ELF-1 (cell line): ENCODE results near the gene SOWAHD.
"Not testable (repeated sequence)": the region's sequence is repeated elsewhere in the genome, so short reads cannot be mapped to it uniquely, and the experiment has no call there.

ENCODE experiments used
- DNase-seq: peaks from one replicate; pipeline ENCODE4 v3.0.0-alpha.2; 2016; ENCODE audit warnings: low read depth, low spot score

SOWAHD gene, protein sequence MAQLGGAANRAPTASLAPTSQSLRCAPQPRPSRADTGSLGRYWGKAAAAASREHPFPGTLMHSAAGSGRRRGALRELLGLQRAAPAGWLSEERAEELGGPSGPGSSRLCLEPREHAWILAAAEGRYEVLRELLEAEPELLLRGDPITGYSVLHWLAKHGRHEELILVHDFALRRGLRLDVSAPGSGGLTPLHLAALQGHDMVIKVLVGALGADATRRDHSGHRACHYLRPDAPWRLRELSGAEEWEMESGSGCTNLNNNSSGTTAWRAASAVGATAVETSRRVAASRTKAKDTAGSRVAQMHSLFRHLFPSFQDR

DNA sequence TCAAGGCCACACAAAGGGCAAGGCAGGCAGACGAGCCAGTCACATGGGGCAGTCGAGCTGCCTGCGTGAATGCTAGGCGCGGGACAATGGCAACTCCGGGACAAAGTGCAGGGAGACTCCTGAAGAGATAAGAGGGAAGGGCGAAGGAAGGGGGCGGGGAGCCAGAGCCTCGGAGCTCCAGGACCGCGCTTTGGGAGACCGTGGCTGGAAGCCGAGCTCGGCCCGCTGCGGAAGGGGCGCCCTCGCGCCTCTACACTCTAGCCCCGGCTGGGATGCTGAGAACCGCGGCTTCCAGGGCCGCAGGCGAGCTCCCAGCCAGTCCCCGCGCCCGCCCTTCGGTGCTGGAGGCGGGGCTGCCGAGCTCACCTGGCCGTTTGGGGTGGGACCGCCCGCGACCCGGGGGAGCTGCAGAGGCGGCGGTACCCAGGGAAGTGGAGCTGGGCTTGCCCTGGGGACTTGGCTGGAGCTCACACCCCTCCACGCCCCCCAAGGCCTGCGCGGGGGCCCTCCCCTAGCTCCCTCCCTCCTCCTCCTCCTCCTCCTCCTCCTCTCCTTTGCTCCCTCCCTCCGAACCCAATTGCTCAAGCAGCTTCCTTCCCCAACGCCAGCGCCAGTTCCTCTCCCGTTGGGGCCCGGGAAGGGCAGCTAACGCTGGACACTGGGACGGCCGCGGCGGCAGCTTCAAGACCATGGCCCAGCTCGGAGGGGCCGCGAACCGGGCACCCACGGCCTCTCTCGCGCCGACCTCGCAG, at the start of gene SOWAHD:
Gene SOWAHD, plus strand, starts transcription at position 610 of the 752 bp plus-strand sequence. Its CDS starts 80 bp downstream, at position 690.
- peak; percentile 83 for DNase-seq

DNA sequence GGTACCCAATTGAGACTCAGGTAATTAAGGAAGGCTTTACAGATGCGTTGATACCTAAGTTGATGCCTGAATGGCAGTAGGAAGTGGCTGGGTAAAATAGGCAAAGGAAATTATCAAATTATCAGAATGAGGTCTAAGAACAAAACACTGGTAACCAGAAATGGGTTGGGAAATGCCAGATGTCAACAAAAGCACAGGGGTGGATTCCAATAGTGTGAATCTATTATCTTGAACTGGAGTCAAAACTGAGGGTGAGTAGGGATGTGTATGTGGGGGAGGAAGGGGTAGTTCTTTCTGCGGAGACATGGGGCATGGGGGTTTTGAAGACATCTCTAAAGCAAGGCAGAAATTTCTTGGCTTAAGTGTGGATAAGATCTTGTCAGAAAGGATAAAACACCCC, 49.5 kb upstream of the SOWAHD start:
- DNase-seq: no peak

DNA sequence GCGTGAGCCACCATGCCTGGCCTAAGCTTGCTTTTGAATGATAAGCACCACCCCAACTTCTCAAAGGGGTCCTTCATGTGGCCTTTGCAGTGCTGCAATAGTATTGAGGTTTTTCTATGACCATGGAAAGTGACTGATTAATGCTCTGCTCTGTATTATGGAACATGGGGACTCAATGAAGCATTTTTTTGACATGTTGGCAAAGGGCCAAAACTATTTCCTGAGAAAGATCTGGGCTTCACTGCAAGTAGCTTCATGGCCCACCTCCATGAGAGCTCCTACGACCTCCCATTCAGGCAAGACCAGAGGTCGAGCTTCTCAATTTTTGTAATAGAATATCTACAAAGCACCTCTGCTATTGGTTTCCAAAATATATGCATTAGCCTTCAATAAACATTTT, 48.8 kb upstream of the SOWAHD start:
- no peak for DNase-seq

DNA sequence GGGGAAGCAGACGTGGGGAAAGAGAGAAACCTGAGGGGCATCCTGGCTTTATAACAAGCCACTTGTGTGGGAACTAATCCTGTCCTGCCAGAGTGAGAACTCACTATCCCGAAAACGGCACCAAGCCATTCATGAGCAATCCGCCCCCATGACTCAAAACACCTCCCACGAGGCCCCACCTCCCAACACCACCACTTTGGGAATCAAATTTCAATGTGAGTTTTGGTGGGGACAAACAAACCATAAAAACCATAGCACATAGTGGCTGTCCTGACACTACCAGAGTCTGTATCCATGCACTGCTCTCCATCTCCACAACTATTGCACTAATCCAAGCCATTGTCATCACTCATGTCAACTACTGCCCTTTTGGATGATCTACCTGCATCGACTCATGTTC, 36.9 kb upstream of the SOWAHD start:
- DNase-seq: no peak

DNA sequence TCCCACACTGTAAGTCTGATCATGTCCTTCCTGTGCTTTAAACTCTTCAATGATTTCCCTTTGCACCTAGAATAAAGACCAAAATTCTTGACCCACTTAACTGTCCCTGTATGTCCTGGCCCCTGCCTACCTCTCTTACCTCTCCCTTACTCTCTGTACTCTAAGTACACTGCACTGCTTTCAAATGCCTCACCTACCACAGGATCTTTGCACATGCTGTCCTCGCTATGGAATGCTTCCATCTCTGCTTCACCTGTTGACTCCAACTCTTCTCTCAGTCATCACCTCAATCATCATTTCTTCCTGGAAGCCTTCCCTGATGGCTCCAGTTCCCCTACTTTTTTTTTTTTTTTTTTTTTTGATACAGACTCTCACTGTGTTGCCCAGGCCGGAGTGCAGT, 36.5 kb upstream of the SOWAHD start:
- DNase-seq: no peak

DNA sequence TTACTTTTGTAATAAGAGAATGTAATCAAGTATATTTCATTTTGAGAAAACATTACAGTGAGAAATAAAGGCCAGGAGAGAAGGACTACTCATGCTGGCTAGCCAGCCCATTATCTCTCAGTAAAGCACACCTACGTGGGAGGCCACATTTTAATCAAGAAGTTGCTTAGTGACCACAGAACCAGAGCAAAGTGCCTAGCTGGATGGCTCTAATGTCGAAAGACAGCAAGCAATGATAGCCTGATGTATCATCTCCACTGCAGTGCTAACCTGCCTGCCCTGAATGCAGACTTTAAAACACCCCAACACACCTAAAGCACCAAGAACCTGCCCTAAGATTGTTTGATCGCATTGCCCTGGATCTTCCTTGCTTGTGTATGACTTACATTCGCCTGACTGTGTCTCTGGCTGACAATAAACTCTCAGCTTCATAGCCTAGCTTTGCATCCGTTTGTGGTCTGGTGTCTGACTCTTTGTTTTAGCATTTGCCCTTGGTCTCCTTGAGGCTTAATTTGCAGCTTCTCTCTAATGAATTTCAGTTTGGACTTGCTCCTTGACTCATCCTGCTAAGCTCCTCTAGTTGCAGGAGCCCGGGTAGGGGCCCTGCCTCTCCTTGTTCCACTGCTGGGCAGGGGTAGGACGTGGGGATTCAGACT, 31.4 kb upstream of the SOWAHD start:
- no peak for DNase-seq

DNA sequence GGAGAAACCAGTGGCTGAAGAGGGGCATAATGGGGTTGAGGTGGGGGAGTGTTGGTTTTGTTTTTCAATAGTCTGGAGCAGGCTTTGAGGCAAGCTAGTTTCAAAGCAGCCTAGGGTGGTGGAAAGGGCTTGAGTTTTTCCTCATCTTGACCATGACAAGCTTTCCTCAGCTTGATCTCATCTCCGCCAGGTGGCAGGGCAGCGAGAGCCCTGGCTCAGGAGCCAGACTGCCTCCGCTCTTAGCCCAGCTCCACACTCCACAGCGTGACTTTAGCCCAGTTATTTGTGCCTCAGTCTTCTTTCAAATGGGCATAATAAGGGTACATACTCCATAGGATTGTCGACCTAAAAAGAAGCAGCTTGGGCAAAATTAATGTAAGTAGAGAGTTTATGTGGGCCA, 29.9 kb upstream of the SOWAHD start:
- DNase-seq: peak; percentile 68

DNA sequence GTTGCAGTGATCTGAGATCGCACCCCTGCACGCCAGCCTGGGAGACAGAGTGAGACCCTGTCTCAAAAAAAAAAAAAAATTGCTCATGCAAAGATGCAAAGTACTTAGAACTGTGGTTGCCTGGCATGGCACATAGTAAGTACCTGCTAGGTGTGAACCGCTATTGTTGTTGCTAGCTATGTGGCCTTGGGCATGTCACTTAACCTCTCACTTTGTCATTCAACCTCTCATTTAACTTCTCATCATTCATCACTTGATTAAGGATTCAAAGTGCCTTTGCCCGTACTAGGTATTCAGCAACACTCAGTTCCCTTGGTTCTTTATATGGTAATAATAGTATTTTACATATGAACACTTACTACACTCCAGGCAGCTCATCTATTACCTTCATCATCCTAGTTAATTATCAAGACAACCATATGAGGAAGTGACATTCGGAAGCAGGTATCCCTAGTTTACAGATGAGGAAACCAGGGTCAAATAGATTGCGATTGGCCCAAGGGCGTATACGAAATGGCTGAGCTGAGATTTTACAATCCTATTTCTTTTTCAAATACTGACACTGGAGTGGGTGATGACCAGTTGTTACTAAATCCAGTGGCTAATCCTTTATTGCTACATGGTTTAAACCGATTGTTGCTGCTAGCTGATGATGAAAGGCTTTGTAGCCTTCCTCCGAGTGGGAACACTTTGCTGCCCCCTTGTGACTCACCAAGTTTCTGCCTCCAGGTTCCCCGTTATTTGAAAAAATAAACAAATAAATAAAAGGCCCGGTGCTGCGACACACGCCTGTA, 28.8 kb upstream of the SOWAHD start:
- DNase-seq: peak; percentile 89

DNA sequence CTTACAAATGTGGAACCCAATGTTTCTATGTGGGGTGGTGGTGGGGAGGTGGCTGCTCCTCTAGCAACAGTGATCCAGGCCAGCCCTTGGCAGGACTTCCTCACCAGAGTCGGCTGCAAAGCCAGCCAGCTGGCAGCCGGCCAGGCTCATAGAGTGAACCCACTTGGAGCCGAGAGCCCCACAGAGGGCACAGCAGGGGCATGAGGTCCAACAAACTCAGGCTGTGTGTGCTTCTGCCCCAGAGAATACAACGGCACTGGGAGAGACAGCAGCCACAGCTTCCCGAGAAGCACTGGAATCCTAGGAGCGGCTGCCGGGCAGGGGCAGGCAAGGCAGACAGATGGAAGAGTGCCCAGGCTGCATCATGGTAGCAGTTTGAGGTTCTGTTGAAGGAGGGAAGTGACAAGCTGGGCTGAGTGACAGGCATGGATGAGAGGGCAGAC, 23.5 kb upstream of the SOWAHD start:
- no peak for DNase-seq

DNA sequence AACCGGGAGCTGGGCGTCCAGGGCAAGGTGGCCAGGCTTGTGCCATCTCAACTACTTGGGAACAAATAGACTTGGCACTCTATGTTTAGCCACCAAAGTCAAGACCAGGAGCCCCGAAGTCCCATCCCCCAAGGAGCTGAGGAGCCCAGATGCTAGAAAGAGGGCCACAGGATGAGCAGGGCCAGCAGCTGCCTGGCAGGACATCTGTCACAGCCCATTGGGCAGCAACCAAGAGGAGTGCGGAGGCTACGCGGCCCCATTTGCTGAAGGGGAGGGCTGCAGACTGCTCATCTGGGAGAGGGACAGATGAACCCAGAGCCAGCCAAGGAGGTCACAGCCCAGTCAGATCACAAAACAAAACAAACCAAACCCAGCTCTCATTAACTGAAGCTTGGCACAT, 22.9 kb upstream of the SOWAHD start:
- DNase-seq: no peak

DNA sequence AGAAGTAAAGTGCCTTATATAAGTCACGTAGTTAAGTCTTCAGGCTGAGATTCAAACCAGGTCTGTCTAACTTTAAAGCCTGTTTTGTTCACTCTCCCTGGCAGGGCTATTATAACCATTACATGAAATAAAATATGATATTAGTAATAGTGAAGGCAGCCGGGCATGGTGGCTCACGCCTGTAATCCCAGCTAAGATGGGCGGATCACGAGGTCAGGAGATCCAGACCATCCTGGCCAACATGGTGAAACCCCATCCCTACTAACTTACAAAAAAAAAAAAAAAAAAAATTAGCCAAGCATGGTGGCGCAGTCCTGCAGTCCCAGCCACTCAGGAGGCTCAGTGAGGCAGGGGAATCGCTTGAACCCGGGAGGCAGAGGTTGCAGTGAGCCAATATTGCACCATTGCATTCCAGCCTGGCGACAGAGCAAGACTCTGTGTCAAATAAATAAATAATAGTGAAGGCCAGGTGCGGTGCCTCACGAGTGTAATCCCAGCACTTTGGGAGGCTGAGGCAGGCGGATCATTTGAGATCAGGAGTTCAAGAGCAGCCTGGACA, 22.1 kb upstream of the SOWAHD start:
- DNase-seq: no peak

DNA sequence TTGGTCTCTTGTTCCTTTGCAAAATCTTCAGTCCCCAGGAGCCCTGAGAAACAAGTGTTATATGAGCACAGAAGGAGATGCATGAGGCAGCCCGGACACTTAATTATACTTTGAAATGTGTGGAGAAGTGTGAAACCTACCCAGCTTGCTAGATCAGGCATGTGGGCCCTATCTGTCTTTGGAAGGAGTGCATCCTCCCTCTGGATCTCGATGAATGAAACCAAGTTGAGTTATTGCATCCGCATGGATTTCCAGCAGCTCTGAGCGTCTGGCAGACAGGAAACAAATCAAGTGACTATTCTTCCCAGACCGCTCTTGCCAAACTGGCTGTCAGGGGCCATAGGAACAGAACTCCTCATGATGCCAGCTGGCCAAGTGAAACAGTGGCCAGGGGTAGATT, 19.6 kb upstream of the SOWAHD start:
- no peak for DNase-seq

DNA sequence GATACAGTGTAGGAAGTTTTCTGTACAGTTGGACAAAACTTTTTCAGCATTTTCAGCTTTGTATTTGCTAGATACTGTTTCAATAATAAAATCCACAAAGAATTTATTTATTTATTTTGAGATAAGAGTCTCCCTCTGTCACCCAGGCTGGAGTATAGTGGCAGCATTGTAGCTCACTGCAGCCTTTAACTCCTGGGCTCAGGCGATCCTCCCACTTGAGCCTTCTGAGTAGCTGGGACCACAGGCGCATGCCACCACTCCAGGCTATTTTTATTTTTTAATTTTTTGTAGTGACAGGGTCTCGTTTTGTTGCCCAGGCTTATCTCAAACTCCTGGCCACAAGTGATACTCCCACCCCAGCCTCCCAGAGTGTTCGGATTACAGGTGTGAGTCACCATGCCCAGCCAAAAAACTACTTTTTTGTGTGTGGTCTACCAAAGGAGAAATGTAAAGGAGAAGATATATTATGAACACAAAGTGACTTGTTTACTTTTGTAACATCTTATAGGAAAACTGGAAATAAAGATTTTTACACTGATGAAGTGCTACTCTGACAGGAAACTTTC, 13.0 kb upstream of the SOWAHD start:
- DNase-seq: no peak

DNA sequence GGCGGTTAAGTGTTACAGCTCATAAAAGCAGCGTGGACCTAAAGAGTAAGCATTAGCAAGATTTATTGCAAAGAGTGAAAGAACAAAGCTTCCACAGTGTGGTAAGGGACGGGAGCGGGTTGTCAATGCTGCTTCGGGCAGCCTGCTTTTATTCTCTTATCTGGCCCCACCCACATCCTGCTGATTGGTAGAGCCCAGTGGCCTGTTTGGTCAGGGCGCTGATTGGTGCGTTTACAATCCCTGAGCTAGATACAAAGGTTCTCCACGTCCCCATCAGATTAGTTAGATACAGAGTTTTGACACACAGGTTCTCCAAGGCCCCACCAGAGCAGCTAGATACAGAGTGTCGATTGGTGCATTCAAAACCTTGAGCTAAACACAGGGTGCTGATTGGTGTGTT, 8.3 kb upstream of the SOWAHD start:
- not testable (repeated sequence) for DNase-seq

DNA sequence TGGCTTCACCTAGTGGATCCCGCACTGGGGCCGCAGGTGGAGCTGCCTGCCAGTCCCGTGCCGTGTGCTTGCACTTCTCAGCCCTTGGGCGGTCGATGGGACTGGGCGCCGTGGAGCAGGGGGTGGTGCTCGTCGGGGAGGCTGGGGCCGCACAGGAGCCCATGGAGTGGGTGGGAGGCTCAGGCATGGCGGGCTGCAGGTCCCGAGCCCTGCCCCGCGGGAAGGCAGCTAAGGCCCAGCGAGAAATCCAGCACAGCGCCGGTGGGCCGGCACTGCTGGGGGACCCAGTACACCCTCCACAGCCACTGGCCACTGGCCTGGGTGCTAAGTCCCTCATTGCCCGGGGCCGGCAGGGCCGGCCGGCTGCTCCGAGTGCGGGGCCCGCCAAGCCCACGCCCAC, 7.6 kb upstream of the SOWAHD start:
- DNase-seq: not testable (repeated sequence)

DNA sequence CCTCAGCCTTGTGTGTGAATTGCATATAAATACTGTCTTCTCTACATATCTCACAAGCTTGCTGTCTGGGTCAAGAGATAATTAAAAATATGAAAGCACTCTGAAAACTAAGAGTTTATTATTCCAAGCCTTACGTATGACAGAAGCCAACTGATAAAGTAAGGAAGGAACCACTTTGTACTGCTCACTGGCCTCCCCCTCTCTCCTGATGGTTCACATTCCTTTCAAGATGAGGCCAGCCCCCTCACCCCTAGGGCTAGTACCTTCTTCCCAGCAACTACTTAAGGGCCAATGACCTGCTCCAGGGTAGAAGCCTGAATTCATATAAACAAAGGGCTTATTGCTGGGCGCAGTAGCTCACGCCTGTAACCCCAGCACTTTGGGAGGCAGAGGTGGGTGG, 5.4 kb upstream of the SOWAHD start:
- peak; percentile 95 for DNase-seq

DNA sequence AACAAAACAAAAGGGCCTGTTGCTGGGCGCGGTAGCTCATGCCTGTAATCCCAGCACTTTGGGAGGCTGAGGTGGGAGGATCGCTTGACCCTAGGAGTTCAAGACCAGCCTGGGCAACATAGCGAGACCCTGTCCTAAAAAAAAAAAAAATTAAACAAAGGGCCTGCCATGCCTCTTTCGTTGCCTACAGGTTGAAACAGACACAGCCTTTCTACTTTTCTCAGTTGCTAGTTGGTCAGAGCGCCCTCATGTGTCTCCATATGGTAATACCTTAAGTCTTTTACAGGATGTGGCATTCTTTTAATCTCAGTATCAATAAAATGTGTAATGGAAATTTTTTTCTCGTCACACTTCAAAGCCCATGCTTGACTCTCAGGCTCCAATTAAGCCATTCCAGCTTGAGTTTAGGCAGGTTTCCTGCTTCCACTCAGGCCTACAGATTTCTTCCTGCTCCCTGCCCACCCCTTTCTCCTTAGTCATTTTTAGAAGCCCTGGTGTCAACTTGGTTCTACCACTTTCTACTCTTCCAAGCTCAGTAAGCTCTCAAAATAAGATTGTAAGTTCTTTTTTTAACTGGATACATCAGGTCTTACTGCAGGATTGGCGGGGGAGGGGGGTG, 4.6 kb upstream of the SOWAHD start:
- DNase-seq: peak; percentile 65

DNA sequence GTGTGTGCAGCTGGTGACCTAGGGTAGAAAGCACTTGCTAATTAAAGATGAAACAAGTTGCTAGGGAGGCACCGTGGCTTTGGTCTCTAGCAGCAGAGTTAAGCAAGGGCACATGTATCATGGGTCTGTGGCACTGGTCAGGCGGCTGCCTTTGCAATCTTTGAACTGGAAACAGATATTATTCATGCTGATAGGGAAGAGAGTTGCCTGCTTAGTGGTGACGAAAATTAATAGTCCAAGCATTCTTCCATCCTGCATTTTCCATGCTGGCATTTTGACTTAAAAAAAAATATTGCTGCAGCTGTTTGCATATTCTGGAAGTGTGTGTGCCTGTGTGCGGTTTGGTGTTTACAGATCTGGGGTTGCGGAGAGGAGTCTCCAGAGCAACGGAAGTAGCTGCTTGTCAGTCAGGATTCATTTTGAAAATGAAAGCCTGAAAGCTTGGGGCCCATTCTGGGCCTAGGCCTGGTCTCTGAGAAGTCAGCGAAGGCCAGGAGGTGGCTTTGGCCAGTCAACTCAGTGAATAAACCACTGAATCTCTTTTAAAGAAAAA, 2.3 kb upstream of the SOWAHD start:
- no peak for DNase-seq

DNA sequence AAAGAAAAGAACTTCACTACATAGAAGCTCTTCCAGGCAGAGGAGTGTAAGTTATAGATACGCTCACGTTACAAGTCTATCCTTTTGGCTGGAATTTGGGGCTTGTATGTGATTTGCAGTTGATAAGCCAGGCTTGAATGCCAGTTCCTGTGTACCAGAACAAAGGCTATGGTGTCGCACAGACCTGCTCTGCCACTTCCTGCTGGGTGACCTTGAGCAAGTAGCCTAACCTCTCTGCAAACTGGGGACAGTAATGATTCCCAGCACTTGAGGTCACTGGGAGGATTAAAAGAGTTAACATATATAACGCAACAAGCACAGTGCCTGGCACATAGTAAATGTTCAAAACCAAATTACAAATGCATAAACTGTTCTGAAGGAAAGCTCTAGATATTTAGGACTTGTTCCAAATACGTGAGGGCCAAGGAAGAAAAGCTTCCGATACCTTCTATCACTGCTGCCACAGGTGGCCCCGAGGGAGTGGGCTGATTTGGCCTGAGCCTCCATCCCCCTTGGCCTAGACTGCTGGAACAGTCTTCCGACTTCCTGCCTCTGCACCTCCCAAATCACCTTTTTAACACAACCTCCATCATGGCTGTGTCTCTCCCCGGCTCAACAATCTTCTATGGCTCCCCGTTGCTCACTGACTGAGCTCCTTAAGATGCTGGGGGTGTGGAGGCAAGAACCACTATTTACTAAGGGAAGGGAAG, 1.3 kb upstream of the SOWAHD start:
- DNase-seq: no peak

DNA sequence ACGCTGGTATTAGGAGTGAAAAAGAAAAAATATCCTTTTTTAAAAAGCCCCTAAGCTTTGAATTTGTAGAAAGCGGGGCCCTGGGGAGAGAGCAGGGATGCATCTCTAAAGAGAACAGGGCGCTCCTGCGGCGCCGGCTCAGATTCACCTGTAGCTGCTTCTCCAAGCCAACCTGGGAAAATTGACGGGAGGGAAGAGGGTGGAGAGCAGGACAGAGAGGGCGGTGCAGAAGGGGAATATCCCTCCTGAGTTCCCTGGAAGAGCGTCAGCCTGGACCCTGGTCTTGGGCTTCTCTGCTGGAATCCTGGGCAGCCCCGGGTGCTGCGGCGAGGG, 776 bp upstream of the SOWAHD start:
- no peak for DNase-seq
